GM18505 (cell line): ENCODE data around the gene SIPA1L3.

Experiments used
- ATAC-seq: cut with Tn5 transposase; IDR thresholded peaks from one replicate; pipeline ENCODE4 v1.9.1; 2021; ENCODE audit not compliant: unreplicated experiment
- POLR2A ChIP-seq: IDR thresholded peaks from 4 replicates; pipeline ENCODE4 v1.6.1; 2011; ENCODE audit warnings: borderline replicate concordance; ENCODE audit not compliant: insufficient read depth, insufficient read length; ENCODE audit errors: extremely low read depth

SIPA1L3 gene

DNA sequence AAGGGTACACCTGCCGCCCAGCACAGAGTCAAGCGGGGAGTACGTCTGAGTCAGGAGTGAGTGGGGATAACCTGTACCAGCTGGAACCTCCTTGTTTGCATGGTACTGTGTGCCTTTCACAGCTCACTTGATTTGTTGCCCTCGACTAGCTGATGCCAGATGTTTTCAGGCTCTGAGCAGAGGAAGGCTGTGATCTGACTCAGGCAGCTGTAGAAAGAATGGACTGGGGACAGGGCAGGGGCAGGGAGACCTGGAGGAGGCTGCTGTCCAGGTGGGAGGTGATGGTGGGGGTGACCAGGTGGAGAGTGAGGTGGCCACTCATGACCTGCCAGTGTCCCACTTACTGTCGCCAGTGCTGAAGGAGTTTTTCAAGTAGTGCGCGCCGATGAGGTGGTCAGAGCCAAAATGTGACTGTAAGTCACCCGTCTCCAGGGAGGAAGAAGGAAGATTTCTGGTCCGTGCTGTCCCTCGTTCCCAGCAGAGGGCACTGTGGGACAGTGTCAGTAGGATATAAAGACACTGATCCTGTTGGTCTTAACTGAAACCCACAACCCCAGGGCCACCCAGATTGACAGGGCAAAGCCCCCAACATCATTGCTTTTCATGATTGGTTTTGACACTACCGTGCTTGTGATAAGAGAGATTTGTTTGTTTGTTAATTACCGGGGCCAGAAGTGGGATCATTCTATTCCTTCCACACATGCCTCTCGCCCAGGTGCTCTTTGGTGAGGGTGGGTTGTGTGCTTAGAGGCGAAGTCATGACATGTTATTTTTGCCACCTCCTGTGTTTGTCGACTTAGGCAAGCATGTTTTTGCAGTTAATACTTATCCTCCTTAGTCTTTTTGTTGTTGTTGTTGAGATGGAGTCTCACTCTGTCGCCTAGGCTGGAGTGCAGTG is 188.7 kb downstream of the SIPA1L3 start:
- no peak for TF ChIP-seq POLR2A
- ATAC-seq: no peak

DNA sequence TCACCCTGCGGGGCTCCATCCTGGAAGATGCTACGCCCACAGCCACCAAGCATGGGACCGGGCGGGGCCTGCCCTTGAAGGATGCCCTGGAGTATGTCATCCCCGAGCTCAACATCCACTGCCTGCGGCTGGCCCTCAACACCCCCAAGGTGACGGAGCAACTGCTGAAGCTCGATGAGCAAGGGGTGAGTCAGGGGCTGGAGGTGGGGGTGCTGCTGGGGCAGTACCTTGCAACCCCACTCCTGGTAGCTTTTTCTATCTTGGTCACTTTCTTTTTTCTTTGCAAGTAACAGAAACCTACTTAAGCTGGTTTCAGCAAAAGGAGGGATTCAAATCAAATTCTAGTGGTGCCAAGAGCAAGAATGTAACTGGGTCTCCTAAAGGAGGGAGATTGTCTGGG is 193.0 kb downstream of the SIPA1L3 start:
- no peak for TF ChIP-seq POLR2A
- no peak for ATAC-seq

DNA sequence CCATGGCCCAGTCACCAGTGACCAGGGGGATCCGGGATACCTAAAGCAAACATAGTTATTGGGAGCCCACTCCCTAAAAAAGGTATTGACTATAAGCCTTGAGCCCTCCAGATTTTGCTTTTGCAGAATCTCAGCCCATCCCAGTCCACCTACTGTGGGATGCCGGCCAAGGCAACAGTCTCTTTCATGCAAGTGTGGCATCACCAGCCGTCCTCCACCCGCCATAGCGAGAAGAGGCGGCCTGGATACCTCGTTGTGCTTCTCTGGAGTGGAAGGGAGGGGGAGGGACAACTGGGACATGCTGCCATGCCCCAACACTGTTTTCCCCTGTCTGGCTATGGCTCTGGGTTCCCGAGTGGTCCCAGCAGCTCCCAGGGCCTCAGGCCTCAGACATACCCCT is 193.6 kb downstream of the SIPA1L3 start:
- ATAC-seq: no peak
- TF ChIP-seq POLR2A: no peak

DNA sequence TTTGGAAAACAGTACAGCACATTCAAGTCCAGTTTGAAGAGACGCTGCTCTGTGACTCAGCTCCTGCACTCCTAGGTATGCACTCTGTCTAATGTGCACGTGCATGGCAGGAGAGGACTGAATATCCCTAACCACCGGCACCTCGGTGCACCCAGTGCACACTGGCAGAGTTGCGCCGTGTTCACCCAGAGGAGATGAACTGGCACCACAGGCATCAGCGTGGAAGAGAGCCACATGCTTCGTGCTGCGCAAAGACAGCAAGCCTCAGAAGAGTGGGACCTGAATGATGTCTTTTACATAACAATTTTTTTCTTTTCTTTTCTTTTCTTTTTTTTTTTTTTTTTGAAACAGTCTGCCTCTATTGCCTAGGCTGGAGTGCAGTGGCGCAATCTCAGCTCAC is 194.7 kb downstream of the SIPA1L3 start:
- no peak for TF ChIP-seq POLR2A
- ATAC-seq: no peak

DNA sequence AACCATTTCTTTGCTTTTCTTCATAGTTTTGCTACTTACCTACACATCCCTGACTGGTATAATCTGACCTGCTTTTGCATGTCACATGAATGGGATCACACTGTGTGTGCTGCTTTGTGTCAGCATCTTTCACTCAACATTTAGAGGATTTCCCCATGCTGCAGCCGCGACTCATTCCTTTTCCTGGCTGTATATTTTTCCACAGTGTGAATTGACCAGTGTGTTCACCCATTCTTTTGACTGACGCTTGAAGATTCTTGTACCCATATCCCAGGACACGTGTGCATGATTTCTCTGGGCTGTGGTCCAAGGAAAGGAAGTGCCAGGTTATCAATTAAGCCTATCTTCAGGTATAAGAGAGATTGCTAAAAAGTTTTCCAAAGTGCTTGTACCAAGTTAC is 198.6 kb downstream of the SIPA1L3 start:
- no peak for TF ChIP-seq POLR2A
- no peak for ATAC-seq

DNA sequence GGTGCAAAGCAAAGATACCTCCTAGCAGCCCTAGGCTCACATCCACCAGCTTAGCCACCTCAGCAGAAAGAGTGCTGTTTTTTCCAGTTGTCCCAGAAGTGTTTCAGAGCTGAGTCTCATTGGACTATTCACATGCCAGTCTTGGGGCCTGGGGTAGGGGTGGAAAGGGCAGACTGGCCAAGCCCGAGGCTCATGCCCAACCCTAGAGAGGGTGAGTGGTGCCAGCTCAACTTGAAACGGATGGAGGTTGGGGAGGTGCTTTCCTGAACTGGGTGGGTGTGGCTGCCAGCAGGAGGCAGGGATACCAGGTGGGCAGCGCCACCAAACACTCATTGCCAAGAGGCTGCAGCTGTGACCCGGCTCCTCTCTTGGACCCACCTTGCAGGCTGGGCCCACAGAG is 200.1 kb downstream of the SIPA1L3 start:
- TF ChIP-seq POLR2A: no peak
- ATAC-seq: no peak

DNA sequence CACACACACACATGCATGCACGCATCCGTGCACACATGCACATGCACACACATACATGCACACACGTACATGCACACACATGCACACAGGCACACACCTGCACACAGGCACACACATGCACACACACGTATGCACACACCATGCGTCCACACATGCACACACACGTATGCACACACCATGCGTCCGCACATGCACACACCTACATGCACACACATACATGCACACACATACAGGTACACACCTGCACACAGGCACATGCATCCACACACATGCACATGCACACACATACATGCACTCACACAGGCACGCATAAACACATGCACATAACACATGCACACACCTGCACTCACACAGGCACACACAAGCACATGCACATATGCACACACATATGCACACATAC is 204.9 kb downstream of the SIPA1L3 start:
- no peak for ATAC-seq
- TF ChIP-seq POLR2A: no peak

DNA sequence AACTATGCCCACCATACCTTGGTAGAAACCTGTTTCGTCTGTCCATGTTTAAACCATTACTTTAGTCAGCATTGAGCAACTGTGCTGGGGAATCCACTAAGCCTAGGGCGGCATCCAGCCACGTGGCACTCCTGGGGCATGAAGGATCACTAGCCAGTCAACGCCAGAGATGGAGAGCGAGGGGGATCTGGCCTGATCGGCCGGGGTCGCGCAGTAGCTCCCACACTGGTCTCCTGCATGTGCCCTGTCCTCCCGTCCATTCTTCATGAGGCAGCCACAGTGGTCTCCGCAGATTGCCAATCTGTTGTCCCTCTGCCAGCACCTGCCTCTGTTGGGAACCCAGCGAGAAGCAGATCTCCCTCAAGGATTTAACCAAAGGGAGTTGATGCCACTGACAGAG is 207.6 kb downstream of the SIPA1L3 start:
- no peak for TF ChIP-seq POLR2A
- no peak for ATAC-seq

DNA sequence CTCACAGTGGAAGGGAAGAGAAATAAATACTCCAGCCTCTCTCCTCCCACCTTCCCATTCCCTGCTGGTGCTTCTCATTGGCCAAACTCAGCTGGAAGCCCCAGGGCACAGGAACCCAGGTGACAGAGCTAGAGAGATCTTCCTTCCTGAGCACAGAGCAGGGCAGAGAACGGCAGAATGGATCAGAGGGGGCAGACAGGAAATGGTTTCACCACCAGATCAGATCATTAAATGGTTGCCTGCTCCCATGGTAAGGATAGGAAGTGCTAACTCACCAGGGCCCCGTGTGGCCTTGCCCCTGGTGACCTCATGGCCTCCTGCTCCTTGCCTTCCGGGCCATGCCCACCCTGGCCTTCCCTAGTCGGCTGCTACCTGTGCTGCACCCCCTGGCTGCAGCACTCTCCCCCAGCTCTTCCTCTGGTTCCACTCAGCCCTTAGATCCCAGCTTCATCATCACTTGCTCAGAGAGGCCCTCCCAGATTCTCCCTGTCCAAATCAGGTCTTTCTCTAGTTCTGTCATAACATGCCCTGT is 208.3 kb downstream of the SIPA1L3 start:
- ATAC-seq: no peak
- no peak for TF ChIP-seq POLR2A

DNA sequence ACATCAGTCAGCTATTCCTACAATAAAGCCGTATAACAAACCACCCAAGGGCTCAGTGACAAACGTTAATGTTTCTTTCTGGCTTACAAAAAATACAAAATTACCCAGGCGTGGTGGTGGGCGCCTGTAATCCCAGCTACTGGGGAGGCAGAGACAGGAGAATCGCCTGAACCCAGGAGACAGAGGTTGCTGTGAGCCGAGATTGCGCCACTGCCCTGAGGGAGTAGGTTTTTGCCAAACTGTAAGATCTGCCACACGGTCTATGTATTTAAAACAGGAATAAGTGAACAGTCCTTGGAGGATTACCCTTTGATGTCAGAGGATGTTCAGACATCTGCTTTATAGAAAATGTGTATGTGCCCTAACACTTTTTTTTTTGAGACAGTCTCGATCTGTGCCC is 211.2 kb downstream of the SIPA1L3 start:
- ATAC-seq: no peak
- TF ChIP-seq POLR2A: no peak

DNA sequence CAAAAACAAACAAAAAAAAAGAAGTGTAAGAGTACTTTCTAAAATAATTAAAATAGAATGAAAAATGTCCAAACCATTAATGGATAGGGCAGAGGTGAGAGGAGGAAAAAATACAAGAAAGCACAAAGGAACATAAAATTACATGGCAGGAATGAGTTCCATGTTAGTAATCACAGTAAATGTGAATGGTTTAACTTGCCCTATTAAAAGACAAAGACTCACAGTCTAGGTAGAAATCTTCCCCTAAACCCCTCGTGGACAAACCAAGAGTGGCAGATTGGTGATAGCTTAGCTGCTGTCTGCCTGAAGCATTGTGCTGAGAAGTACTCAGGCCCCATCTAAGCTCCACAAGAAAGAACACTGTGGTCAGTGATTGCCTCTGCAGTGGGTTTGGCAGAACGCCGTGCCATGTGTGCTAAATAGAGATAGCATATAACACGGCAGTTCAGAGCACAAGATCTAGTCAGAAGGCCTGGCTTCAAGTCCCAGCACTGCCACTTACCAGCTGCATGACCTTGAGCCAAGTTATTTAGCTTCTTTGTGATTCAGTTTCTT is 213.5 kb downstream of the SIPA1L3 start:
- TF ChIP-seq POLR2A: no peak
- ATAC-seq: no peak

DNA sequence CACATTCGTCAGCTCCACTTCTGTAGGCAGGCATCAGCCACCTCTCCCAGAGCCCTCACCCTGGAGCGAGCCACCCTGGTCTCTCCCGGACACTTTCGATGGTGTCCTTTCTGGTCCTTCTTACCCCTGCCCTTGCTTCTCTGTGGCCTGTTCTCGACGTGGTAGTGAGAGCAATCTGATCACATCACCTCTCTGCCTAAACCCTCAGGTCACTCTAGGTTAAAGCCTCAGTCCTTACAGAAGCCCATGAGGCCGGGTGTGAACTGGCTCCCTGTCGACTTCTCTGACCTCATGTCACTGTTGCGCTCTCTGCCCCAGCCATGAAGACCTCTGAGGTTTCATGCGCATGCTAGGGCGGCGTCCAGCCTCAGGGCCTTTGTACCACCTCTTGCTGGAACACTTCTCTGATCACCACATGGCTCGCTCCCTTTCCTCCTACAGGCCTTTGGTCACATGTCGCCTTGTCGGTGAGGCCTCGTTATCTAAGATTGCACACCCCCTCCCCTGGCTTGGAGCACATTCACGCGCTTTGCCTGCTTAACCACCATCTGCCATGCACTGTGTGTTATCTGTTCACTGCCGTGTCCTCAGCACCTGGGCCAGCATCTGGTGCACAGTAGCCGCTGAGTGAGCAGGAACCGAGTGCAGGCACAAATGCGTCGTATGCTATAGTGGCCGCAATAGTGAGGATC is 215.5 kb downstream of the SIPA1L3 start:
- no peak for ATAC-seq
- TF ChIP-seq POLR2A: no peak

DNA sequence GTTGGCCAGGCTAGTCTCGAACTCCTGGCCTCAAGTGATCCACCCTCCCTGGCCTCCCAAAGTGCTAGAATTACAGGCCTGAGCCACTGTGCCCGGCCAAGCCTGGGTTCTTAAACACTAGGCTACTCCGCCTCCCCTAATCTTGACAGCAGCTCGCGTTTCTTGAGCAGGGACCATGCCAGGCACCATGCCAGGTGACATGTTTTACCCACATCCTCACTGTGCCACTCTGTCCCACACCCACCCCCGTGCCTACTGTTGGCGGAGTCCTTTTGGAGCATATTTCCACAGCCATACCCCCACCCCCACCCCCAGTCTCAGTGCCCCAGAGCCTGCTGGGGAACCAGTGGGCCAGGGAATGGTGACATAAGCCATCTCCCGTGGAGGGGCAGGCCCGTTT is 218.2 kb downstream of the SIPA1L3 start:
- ATAC-seq: no peak
- no peak for TF ChIP-seq POLR2A
